Coronary artery (tissue), 2 donors: ENCODE data around the gene SH3D19.

Experiments used
- DNase-seq: peaks from one replicate; pipeline ENCODE4 v3.0.0-alpha.2; 2017; ENCODE audit warnings: low spot score
- H3K27ac ChIP-seq, 2 donors: fragments of 200-600 bp; sonication (generic); one replicate each; pipeline ENCODE4 v1.5.1; 2016 to 2019
- H3K4me3 ChIP-seq: fragments of 200-600 bp; sonication (generic); 2 replicates; pipeline ENCODE4 v1.5.1; 2016; ENCODE audit warnings: mild to moderate bottlenecking, moderate library complexity
- TF ChIP-seq, protein P1 (sequence below): fragments of 200-600 bp; sonication (generic); IDR thresholded peaks from one replicate; pipeline ENCODE4 v1.5.1; 2019; ENCODE audit warnings: antibody characterized with exemption

SH3D19 gene

DNA sequence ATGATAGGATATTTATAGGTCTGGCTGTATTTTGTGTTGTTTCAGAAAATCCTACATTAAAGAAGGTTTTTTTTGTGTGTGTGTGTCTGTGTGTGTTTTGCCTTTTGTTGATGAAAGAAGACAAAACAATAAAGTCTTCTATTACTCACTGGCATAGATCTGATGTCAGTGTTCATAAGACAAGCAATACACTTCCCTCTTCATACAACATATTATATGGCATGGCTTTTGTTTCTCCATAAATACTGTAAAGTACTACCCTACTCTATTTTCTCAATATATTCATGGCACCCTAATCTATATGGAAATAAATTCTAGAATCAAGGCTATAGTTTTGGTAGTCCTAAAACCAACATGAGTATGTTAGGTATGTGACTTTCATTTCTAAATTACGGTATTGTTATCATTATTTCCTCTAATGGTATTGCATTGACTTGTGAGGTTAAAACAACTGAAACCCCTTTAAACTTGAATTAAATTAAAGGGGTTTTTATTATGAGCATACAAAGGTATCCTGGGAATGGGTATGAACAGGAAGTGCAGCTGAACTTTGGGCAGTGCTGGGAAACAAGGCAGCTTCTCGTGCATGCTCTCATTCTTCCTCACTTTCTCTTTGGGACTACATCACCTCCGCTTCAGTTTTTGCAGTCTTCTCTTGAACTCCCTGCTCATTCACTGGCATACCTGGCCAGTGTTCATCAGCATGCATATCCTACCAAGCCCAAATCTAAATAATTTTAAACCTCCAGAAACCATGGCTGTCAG lies 119.0 kb downstream of the SH3D19 start:
- peak overlapping the region; percentile 7 for H3K4me3 ChIP-seq
- peak overlapping the region in 1 of 2 donors; percentile 68 for H3K27ac ChIP-seq

GRCh38 chr4:151205722-151206121 lies 119.7 kb downstream of the SH3D19 start:
- Histone ChIP-seq H3K27ac (peak overlapping the region in 1 of 2 donors; percentile 68), H3K4me3 (no peak overlapping the region)
- DNase-seq, result no peak
- TF ChIP-seq, protein P1, sequence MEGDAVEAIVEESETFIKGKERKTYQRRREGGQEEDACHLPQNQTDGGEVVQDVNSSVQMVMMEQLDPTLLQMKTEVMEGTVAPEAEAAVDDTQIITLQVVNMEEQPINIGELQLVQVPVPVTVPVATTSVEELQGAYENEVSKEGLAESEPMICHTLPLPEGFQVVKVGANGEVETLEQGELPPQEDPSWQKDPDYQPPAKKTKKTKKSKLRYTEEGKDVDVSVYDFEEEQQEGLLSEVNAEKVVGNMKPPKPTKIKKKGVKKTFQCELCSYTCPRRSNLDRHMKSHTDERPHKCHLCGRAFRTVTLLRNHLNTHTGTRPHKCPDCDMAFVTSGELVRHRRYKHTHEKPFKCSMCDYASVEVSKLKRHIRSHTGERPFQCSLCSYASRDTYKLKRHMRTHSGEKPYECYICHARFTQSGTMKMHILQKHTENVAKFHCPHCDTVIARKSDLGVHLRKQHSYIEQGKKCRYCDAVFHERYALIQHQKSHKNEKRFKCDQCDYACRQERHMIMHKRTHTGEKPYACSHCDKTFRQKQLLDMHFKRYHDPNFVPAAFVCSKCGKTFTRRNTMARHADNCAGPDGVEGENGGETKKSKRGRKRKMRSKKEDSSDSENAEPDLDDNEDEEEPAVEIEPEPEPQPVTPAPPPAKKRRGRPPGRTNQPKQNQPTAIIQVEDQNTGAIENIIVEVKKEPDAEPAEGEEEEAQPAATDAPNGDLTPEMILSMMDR, result no peak

More for the DNA sequence above, 119.0 kb downstream of the SH3D19 start:
- TF ChIP-seq, protein P1, result no peak
- no peak for DNase-seq

GRCh38 chr4:151204925-151205524 lies 120.4 kb downstream of the SH3D19 start:
- Histone ChIP-seq H3K27ac (peak overlapping the region in 1 of 2 donors; percentile 33), H3K4me3 (no peak overlapping the region)
- no peak for DNase-seq
- TF ChIP-seq, protein P1, result no peak

DNA sequence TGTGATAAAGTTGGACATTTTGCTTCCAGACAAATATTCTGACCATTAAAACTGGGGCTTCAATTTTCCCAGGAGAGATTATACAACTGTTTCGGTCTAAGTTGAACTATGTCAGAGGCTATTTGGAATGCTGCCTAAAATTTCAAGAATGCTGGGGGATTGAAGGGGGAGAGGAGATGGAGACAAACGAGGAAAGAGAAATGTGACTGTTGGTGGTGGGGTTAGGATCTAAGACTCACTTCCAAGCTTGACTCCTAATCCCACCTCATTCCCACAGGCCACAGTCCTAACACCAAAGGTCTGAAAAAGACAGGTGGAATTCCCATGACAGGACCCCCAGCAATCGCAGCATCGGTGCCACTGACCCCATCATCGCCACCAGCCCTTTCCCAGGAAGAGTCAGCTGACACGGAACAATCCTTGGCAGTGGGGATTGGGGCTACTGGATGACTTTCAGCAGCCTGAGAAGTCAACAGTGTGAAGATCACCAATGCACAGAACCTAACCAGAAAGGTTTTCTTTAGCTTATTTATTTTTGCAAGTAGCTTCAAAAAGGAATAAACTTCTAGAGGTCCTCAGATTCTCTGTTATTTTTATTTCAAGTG lies 122.5 kb downstream of the SH3D19 start:
- peak overlapping the region; percentile 55 for H3K4me3 ChIP-seq
- no peak for DNase-seq
- TF ChIP-seq, protein P1, result no peak
- peak overlapping the region; percentile 15 to 89 for H3K27ac ChIP-seq

GRCh38 chr4:151202381-151202780 lies 123.0 kb downstream of the SH3D19 start:
- Histone ChIP-seq H3K4me3 (peak overlapping the region; percentile 55), H3K27ac (peak overlapping the region; percentile 15 to 89)
- TF ChIP-seq, protein P1, result no peak
- no peak for DNase-seq

DNA sequence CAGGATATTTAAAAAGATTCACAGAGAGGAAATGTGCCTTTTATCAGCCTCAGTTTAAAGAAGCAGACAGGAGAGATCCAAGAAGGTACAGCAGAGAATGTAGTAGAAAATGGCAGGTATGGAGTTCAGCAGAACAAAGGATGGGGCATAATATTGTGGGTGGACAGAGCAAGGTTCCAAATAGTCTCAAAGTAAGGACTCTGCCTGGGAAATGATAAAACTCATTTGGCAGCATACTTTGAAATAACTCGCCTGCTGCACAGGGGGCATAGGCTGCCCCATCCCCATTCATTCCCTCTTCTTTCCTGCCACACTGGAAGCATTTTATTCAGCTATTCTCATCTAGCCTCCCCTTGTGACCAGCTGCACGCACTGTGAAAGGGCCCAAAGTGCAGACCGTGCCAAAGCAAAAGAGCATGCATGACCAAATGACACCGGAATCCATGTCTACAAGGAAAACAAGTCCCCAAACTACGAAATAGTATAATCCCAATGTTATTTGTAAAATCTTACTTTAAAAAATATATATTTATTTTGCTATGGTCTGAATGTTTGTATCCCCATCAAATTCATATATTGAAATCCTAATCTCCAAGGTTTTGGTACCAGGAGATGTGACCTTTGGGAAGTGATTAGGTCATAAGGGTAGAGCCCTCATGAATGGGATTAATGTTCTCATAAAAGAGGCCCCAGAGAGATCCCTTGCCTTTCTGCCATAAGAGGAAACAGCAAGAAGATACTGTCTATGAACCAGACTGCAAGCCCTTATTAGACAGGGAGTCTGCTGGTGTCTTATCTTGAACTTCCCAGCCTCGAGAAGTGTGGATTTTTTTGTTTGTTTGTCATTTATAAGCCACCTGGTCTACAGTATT lies 125.8 kb downstream of the SH3D19 start:
- Histone ChIP-seq H3K4me3 (no peak overlapping the region), H3K27ac (peak overlapping the region; percentile 23 to 78)
- TF ChIP-seq, protein P1, result no peak
- DNase-seq, result no peak
